GM19452 (cell line): ENCODE measurements around the gene DNAJB12.

Experiments
- ATAC-seq: cut with Tn5 transposase; IDR thresholded peaks from one replicate; pipeline ENCODE4 v1.9.1; 2021; ENCODE audit not compliant: unreplicated experiment

The DNAJB12 gene

DNA sequence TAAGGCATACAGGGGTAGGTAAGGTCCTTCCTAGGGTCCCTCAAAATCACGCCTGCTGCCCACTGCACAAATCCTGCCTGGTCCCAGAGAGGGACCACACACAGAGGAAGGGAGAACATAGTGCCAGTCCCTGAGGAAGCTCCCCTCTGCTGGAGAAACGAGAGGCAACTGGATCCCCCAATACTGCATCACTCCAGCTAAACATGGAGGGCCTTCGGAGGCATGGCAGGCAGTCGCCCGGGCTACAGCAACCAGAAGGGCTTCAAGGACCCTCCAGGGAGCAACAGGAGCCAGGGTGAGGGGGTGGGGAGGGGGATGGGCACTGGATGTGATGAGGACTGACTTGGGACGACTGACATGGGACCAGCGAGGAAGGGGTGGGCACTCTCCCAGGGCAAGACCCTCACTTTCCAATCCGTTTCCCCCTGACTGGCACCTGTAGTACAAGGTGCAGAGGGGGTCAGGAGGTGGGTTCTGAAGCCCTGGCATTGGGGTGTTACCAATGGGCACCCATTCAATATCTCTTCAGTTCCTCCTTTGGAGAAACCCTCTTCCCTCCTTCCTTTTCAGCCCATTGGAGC is 59.3 kb downstream of the DNAJB12 start:
- ATAC-seq: no peak

DNA sequence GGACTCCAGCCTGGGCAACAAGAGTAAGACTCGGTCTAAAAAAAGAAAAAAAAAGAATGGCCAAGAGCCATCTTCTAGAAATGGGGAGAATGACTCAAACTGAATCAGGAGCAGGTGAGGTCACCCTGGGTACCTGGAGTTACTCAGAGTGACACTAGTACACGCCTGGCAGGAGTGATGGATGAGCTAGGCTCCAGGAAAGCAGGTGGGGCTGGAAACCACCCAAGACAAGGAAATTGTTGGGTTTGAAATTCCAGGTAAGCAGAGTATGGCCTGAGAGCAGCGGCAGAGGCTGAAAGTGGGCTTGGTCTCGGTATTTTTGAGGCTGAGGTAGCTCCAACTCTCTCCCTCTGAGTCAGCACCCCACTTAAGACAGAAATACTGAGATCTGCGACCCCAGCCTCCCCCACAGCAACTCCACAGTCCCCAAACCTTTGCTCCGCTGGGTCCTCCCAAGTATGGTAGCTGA is 62.5 kb downstream of the DNAJB12 start:
- no peak for ATAC-seq

DNA sequence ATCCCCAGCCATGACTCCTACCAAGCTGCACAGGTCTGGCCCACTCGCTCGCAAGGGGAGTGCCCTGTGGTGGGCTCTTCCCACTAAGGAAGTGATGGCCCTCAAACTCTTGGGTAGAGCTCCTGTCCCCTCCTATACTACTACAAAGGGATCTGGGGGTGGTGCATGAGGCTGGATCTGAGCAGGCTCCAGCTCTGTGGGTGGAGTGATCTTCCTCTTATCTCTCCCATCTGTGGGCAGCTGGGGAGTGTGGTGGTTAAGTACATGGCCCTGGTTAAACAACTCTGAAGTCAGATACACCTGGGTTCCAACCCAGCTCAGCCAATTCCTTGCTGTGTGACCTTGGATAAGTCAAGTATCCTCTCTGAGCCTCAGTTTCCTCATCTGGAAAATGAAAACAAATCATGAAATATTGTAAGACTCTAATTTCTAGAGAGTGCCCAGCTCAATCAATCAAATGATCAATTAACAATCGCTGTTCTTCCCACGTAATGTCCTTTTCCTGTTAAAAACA is 63.6 kb downstream of the DNAJB12 start:
- no peak for ATAC-seq

DNA sequence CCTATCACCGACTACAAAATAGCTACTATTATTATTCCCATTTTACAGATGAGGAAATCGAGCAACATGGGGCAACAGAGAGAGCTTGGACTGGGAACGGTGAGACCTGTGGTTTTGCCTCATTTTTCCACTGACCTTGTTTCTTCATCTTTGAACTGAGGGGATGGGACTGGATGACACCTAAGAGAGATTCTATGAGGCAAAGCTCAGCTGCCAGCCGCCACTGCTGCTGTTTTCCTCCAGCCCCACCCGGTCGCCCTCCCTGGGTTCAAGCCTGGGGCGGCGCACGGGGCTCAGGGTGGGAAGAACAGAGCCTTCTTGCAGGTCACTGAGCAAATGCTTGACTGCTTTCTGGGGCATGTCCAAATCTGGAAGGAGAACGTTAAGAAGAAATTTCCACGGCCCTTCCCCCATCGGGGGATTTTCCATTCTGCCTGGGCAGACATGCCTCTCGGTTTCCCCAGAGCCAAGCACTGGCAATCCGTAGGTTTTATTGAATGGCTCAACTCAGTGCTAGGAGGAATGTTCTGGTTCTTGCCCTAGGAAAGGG is 68.7 kb downstream of the DNAJB12 start:
- no peak for ATAC-seq

DNA sequence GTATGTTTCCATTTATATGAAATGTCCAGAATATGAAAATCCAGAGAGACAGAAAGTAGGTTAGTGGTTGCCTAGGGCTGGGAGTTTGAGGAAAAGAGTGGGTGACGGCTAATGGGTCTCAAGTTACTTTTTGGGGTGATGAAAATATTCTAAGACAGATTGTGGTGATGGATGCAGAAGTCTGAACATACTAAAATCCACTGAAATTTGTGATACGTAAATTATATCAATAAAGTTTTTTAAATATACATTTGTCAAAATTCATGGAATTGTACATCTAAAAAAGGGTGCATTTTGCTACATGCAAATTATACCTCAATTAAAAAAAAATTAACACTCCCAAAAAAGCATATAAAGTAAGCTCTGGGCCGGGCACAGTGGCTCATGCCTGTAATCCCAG is 71.6 kb downstream of the DNAJB12 start:
- ATAC-seq: no peak
